Loucy (cell line): ENCODE data around the gene GFER.

Source experiments
- H2AFZ ChIP-seq: fragments of 200-600 bp; sonication (generic); 2 replicates; pipeline ENCODE4 v1.6.0; 2016; ENCODE audit warnings: antibody characterized with exemption, mild to moderate bottlenecking, low read length, moderate library complexity
- H3F3A ChIP-seq: fragments of 200-600 bp; 2 replicates; pipeline ENCODE4 v1.6.0; 2016; ENCODE audit warnings: antibody characterized with exemption, low read depth, mild to moderate bottlenecking
- H3K27me3 ChIP-seq: fragments of 200-600 bp; sonication (generic); 2 replicates; pipeline ENCODE4 v1.6.1; 2014; ENCODE audit warnings: low read length, mild to moderate bottlenecking; ENCODE audit not compliant: insufficient read depth, poor library complexity, severe bottlenecking
- H3K36me3 ChIP-seq: fragments of 200-600 bp; sonication (generic); 2 replicates; pipeline ENCODE4 v1.6.1; 2016; ENCODE audit warnings: low read length; ENCODE audit not compliant: insufficient read depth
- H3K4me1 ChIP-seq: fragments of 200-600 bp; sonication (generic); 2 replicates; pipeline ENCODE4 v1.5.1; 2014; ENCODE audit warnings: low read length, mild to moderate bottlenecking; ENCODE audit not compliant: insufficient read depth, poor library complexity, severe bottlenecking
- H3K4me2 ChIP-seq: fragments of 200-600 bp; sonication (generic); 2 replicates; pipeline ENCODE4 v1.6.0; 2014; ENCODE audit warnings: antibody characterized with exemption, low read length, low read depth, mild to moderate bottlenecking; ENCODE audit not compliant: poor library complexity, severe bottlenecking
- H3K4me3 ChIP-seq: fragments of 200-600 bp; sonication (generic); 2 replicates; pipeline ENCODE4 v1.5.1; 2014; ENCODE audit warnings: low read length, mild to moderate bottlenecking, mixed read lengths; ENCODE audit not compliant: poor library complexity, severe bottlenecking
- H3K79me2 ChIP-seq: fragments of 200-600 bp; sonication (generic); 2 replicates; pipeline ENCODE4 v1.6.1; 2014; ENCODE audit warnings: low read length; ENCODE audit not compliant: insufficient read depth
- H3K9ac ChIP-seq: fragments of 200-600 bp; sonication (generic); 2 replicates; pipeline ENCODE4 v1.6.0; 2014; ENCODE audit warnings: mild to moderate bottlenecking, low read depth, low read length, moderate library complexity; ENCODE audit not compliant: poor library complexity, severe bottlenecking
- H3K9me2 ChIP-seq: fragments of 200-600 bp; sonication (generic); replicated peaks from 2 replicates; pipeline ENCODE4 v1.6.1; 2016; ENCODE audit warnings: low read depth, low read length, mixed read lengths
- H3K9me3 ChIP-seq: fragments of 200-600 bp; sonication (generic); 2 replicates; pipeline ENCODE4 v1.6.1; 2014; ENCODE audit warnings: mild to moderate bottlenecking, antibody characterized with exemption, low read length, low read depth; ENCODE audit not compliant: insufficient read depth
- H4K20me1 ChIP-seq: fragments of 200-600 bp; sonication (generic); 2 replicates; pipeline ENCODE4 v1.6.0; 2014; ENCODE audit warnings: antibody characterized with exemption, low read length, mild to moderate bottlenecking; ENCODE audit not compliant: insufficient read depth, poor library complexity, severe bottlenecking
- EZH2phosphoT487 ChIP-seq: fragments of 200-600 bp; IDR thresholded peaks from 2 replicates; pipeline ENCODE4 v1.6.1; 2018; ENCODE audit warnings: antibody characterized with exemption, mild to moderate bottlenecking, moderate library complexity, borderline replicate concordance
- TF ChIP-seq, protein P1 (sequence below): fragments of 200-600 bp; sonication (generic); conservative IDR thresholded peaks from 2 replicates; pipeline ENCODE4 v1.5.1; 2014; ENCODE audit warnings: mild to moderate bottlenecking, antibody characterized with exemption, low read length

The GFER gene

DNA sequence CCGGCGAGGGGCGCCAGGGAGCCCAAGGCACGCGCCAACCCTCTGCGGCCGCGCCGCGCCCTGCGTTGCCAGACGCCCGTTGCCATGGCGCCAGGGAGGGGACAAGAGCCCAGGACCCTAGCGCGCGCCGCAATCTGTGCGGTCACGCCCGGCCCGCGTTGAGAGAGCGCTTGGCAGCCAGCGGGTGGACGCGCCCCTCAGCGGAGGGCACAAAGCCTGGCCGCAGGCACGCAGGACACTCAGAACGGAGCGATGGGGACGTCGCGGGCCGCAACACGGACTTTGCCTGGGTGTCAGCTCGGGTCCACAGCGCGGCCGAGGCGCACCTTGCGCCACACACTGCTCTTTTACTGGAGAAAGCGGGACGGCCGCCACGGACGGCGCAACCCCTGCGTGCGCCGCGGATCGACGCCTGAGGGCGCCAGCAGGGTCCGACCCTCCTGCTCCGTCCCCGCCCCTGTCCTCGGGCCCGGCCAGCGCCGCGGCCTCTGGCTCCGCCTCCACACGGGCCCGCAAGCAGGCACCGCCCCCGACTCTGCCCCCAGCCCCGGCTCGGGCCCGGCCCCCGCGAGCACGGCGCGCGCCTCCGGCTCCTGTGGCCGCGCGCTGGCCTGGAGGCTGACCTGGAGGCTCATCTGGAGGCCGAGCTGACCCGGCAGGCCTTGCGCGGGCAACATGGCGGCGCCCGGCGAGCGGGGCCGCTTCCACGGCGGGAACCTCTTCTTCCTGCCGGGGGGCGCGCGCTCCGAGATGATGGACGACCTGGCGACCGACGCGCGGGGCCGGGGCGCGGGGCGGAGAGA is at the start of gene GFER:
GFER (plus strand) TSS at position 650 of the 803 bp plus-strand sequence; CDS start at position 676, 26 bp downstream.
- Histone ChIP-seq H3K4me3 (peak within 1 kb of the TSS; percentile 87), H3K79me2 (peaks cover 21% of the 10 kb centered on the region), H3K36me3 (no peaks in the 10 kb centered on the region; the same call in 1 of the 2 replicates), H3F3A (no peaks in the 10 kb centered on the region), H3K4me1 (no peaks in the 10 kb centered on the region), H3K27me3 (no peaks in the 10 kb centered on the region), H3K9me2 (no peaks in the 10 kb centered on the region), H2AFZ (peak within 1 kb of the TSS; percentile 78; the same call in 1 of the 2 replicates), H3K9ac (peak within 1 kb of the TSS; percentile 88), H3K9me3 (no peaks in the 10 kb centered on the region), H3K4me2 (peak within 1 kb of the TSS; percentile 89), H4K20me1 (no peaks in the 10 kb centered on the region)
- TF ChIP-seq, protein P1, sequence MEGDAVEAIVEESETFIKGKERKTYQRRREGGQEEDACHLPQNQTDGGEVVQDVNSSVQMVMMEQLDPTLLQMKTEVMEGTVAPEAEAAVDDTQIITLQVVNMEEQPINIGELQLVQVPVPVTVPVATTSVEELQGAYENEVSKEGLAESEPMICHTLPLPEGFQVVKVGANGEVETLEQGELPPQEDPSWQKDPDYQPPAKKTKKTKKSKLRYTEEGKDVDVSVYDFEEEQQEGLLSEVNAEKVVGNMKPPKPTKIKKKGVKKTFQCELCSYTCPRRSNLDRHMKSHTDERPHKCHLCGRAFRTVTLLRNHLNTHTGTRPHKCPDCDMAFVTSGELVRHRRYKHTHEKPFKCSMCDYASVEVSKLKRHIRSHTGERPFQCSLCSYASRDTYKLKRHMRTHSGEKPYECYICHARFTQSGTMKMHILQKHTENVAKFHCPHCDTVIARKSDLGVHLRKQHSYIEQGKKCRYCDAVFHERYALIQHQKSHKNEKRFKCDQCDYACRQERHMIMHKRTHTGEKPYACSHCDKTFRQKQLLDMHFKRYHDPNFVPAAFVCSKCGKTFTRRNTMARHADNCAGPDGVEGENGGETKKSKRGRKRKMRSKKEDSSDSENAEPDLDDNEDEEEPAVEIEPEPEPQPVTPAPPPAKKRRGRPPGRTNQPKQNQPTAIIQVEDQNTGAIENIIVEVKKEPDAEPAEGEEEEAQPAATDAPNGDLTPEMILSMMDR: no peak; the same call in 1 of the 2 replicates
- no peak for TF ChIP-seq EZH2phosphoT487

DNA sequence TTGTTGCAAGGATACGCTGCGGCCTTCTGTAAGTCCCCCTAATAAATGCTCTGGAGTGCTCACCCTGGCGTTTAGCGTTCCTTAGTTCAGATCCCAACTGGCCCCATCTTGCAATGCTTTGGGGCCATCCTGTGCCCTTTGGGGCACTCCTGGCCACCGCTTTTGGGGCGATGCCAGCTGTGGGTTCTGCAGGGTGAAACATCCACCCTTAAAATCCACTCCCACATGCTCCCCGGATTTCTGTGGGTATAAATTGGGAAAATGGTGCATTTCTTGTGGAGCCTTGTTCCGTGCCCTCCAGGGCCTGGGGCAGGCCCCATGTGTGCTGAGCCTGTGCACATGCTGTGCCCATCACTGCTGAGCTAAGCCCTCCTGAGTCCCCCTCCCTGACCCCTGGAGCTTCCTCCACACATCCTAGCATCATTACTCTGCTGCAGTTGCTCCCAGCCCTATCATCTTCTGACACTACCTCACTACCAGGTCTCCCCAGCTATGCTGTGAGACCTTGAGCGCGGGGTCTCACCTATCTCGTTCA is 47.0 kb upstream of the GFER start:
- no peak overlapping the region for H3K9ac ChIP-seq
- no peak overlapping the region for H2AFZ ChIP-seq
- TF ChIP-seq, protein P1: no peak
- TF ChIP-seq EZH2phosphoT487: no peak
- H3F3A ChIP-seq: no peaks in the 10 kb centered on the region
- H3K9me3 ChIP-seq: no peaks in the 10 kb centered on the region
- H4K20me1 ChIP-seq: no peaks in the 10 kb centered on the region
- no peaks in the 10 kb centered on the region for H3K36me3 ChIP-seq
- H3K9me2 ChIP-seq: no peaks in the 10 kb centered on the region
- H3K4me2 ChIP-seq: no peak overlapping the region
- no peaks in the 10 kb centered on the region for H3K4me1 ChIP-seq
- no peaks in the 10 kb centered on the region for H3K27me3 ChIP-seq
- 0 out of 2 replicates have a peak, but pooled peaks cover 2% of the 10 kb centered on the region for H3K79me2 ChIP-seq
- H3K4me3 ChIP-seq: no peak overlapping the region

DNA sequence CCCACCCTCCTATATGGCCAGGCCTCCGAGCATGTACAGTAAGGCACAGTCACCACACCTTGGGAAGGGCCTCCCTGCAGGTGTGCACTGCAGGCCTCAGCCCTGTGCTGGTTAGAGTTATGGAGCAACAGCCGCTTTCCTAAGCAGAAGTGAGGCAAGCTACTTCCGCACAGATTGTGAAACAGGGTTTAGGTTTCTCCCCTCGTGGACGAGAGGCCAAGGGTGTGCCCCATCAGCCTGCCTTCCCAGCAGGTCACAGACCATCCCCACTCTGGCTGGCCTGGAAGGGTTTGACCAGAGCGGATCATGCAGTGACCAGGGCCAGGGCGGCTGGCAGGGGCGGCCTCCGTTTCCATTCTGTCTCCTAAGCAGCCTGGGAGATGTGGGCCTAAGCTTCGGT is 45.7 kb upstream of the GFER start:
- TF ChIP-seq, protein P1: no peak
- TF ChIP-seq EZH2phosphoT487: no peak
- Histone ChIP-seq H4K20me1 (no peaks in the 10 kb centered on the region), H3K4me2 (no peak overlapping the region), H3K9me2 (no peaks in the 10 kb centered on the region), H3K4me1 (peaks cover under 1% of the 10 kb centered on the region), H3K36me3 (no peaks in the 10 kb centered on the region), H3K9me3 (no peaks in the 10 kb centered on the region), H3K27me3 (no peaks in the 10 kb centered on the region), H2AFZ (no peak overlapping the region), H3K4me3 (no peak overlapping the region), H3F3A (no peaks in the 10 kb centered on the region), H3K79me2 (peaks cover 11% of the 10 kb centered on the region; the same call in 1 of the 2 replicates), H3K9ac (no peak overlapping the region)
